Adipocyte (in vitro differentiated cells): ENCODE data around the gene MORN4.

Experiments used
- DNase-seq: peaks from one replicate; pipeline ENCODE4 v3.0.0-alpha.2; 2015; ENCODE audit warnings: low read depth
- H3K27me3 ChIP-seq: replicated peaks from 2 replicates; pipeline ENCODE4 v1.7.0; 2013; ENCODE audit warnings: mild to moderate bottlenecking, low read length, moderate library complexity; ENCODE audit not compliant: control insufficient read depth, insufficient read depth
- H3K36me3 ChIP-seq: 2 replicates; pipeline ENCODE4 v1.7.0; 2013; ENCODE audit warnings: low read length, mild to moderate bottlenecking, moderate library complexity; ENCODE audit not compliant: control insufficient read depth, insufficient read depth, severe bottlenecking
- H3K4me1 ChIP-seq: 2 replicates; pipeline ENCODE4 v1.7.0; 2013; ENCODE audit warnings: mild to moderate bottlenecking, low read length, moderate library complexity; ENCODE audit not compliant: control insufficient read depth, insufficient read depth
- H3K4me3 ChIP-seq: 2 replicates; pipeline ENCODE4 v1.7.0; 2013; ENCODE audit warnings: mild to moderate bottlenecking, low read length, moderate library complexity
- H3K9ac ChIP-seq: 2 replicates; pipeline ENCODE4 v1.7.0; 2013; ENCODE audit warnings: mild to moderate bottlenecking, low read length, moderate library complexity
- H3K9me3 ChIP-seq: 2 replicates; pipeline ENCODE4 v1.7.0; 2013; ENCODE audit warnings: mild to moderate bottlenecking, low read length, moderate library complexity; ENCODE audit not compliant: control insufficient read depth

MORN4 gene

DNA sequence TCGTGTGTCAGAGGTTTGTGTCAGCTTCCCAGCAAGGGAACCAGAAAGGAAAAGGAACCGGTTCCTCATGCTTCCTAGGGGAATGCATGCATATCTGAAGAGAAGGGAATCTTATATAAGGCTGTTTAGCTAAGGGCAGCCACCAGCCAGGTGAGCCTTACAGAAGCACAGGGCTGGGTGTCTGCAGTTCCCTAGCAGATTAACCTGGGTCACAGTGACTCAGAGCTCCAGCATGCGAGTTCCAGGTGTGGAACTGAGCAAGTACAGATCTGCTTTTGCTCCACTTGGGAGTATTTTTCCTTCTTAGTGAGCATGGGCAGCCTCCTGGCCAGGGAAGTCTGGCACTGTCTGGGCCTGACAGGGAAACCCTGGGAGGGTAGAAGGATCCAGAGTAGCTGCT lies 61.7 kb downstream of the MORN4 start:
- peaks cover 36% of the 10 kb centered on the region for H3K36me3 ChIP-seq
- H3K4me1 ChIP-seq: peaks cover 17% of the 10 kb centered on the region
- DNase-seq: no peak
- H3K4me3 ChIP-seq: no peak overlapping the region
- no peak overlapping the region for H3K9ac ChIP-seq
- no peaks in the 10 kb centered on the region for H3K9me3 ChIP-seq
- H3K27me3 ChIP-seq: no peaks in the 10 kb centered on the region

DNA sequence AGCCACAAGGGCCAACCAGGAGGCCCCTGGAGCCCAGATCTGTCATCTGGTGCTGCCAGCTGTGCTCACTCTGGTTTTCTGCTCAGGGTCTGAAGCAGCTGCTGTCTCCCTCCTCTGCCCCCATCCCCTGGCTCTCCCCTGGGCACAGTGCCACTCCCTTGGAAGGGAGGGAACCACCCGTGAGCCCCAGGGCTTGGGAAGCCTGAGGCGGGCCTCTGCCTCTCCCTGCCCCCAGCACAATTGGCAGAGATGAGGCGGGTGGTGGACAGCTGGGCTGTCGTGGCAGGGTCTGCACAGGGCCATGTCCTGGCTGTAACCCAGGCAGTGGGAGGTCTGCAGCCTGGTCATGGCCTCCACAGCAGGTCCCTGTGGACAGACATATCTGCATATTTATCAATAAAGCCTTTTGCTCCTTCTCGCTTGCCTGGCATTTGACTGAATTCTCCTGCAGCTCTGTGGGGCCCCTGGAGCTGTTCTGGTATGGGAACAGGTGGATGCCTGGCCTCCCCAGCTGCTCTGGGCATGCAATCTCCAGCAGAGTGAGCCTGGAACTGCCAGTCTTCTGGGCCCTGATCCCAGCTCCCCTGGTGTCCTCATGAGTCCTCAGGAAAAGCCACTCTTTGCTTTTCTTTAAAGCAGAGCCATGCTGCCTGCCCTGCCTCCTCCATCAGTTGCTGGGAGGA lies 62.4 kb downstream of the MORN4 start:
- Histone ChIP-seq H3K36me3 (peaks cover 36% of the 10 kb centered on the region), H3K27me3 (no peaks in the 10 kb centered on the region), H3K4me1 (peaks cover 22% of the 10 kb centered on the region), H3K9me3 (no peaks in the 10 kb centered on the region), H3K9ac (no peak overlapping the region), H3K4me3 (no peak overlapping the region)
- DNase-seq: no peak

DNA sequence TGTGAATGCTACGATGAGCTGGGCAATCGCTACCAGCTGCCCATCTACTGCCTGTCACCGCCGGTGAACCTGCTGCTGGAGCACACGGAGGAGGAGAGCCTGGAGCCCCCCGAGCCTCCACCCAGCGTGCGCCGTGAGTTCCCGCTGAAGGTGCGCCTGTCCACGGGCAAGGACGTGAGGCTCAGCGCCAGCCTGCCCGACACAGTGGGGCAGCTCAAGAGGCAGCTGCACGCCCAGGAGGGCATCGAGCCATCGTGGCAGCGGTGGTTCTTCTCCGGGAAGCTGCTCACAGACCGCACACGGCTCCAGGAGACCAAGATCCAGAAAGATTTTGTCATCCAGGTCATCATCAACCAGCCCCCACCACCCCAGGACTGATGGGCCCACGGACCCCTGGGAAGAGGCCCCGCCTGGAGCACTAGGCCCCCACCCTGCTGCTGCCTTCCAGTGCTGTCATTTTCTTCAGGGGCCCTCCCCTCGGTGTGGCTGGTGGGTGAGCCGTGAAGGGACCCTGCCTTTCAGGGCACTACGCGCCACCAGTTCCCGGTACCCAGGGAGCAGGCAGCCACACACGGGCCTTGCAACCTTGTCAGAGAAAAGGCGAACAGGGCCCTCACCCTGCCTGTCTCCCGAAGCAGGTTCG lies 63.0 kb downstream of the MORN4 start:
- Histone ChIP-seq H3K27me3 (no peaks in the 10 kb centered on the region), H3K4me1 (peaks cover 22% of the 10 kb centered on the region), H3K36me3 (peaks cover 36% of the 10 kb centered on the region), H3K9me3 (no peaks in the 10 kb centered on the region), H3K9ac (no peak overlapping the region), H3K4me3 (no peak overlapping the region)
- no peak for DNase-seq

DNA sequence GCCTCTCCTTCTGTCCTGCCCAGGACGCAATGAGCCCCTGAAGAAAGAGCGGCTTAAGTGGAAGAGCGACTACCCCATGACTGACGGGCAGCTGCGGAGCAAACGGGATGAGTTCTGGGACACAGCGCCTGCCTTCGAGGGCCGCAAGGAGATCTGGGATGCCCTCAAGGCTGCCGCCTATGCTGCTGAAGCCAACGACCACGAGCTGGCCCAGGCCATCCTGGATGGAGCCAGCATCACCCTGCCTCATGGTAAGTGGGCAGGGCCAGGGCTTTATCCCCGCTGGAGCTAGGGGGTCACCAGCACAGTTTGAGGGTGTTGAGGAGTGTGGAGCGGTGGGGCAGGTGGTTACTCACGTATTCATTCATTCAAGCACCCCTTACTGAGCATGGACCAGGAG lies 65.4 kb downstream of the MORN4 start:
- Histone ChIP-seq H3K27me3 (no peaks in the 10 kb centered on the region), H3K36me3 (peaks cover 36% of the 10 kb centered on the region), H3K4me1 (peaks cover 11% of the 10 kb centered on the region), H3K9ac (no peak overlapping the region), H3K9me3 (no peaks in the 10 kb centered on the region), H3K4me3 (no peak overlapping the region)
- no peak for DNase-seq

DNA sequence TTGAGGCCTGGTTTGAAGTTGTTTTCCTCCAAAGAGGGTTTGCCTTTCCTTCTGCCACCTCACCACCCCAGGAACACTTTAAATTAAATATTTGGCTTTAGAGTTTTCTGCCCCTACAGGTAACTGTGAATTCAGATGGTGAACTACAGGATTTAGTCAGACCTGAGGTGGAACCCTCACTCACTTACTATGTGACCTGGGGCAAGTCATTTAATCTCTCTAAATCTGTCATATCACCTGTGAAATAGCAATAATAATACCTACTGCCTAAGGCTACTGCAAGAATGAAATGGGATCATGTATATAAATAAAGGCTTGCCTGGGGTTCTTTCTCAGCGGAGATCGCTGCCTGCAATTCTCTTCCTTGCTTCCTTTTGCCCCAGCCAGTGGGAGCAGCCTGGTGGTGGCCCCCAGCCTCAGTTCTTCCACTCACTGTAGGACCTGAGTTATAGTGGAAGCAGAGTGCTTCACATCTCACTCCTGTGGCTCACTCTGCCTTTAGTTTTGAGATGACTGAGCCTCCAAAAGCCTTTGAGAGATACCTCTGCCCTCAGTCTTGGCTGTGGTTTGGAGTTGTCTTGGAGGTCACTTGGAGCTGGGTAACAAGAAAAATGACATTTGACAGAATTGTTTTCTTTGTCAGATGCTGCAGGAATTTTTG lies 66.8 kb downstream of the MORN4 start:
- Histone ChIP-seq H3K27me3 (no peaks in the 10 kb centered on the region), H3K4me1 (peaks cover 4% of the 10 kb centered on the region), H3K9ac (no peak overlapping the region), H3K4me3 (no peak overlapping the region), H3K9me3 (no peaks in the 10 kb centered on the region), H3K36me3 (peaks cover 35% of the 10 kb centered on the region)
- DNase-seq: no peak

DNA sequence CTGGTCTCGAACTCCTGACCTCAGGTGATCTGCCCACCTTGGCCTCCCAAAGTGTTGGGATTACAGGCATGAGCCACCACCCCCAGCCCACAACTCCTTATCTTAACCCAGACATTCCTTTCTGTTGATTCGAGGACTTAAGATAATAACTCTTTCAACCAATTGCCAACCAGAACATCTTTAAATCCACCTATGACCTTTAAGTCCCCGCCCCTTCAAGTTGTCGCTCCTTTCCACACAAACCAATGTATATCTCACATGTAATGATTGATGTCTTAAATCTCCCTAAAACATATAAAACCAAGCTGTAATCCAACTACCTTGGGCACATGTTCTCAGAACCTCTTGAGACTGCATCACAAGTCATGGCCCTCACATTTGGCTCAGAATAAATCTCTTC lies 68.5 kb downstream of the MORN4 start:
- no peak overlapping the region for H3K9ac ChIP-seq
- peaks cover 8% of the 10 kb centered on the region for H3K4me1 ChIP-seq
- no peaks in the 10 kb centered on the region for H3K27me3 ChIP-seq
- H3K36me3 ChIP-seq: peaks cover 19% of the 10 kb centered on the region
- H3K9me3 ChIP-seq: no peaks in the 10 kb centered on the region
- no peak for DNase-seq
- no peak overlapping the region for H3K4me3 ChIP-seq
